NB4 (cell line): ENCODE results near the gene DDAH1.

Experiments used
- MYC ChIP-seq: IDR thresholded peaks from 2 replicates; pipeline ENCODE4 v1.6.1; 2011; ENCODE audit warnings: low read depth, low read length
- POLR2A ChIP-seq: IDR thresholded peaks from 2 replicates; pipeline ENCODE4 v1.6.1; 2011; ENCODE audit warnings: mild to moderate bottlenecking; ENCODE audit not compliant: insufficient read length; ENCODE audit errors: extremely low read depth
- TF ChIP-seq, protein P1 (sequence below): IDR thresholded peaks from one replicate; pipeline ENCODE4 v1.5.1; 2012; ENCODE audit warnings: low read depth, low read length
- TF ChIP-seq, protein P2 (sequence below): IDR thresholded peaks from 2 replicates; pipeline ENCODE4 v1.6.1; 2011; ENCODE audit warnings: low read depth, low read length

GRCh38 chr1:85464497-85465098 lies 361 bp downstream of the DDAH1 start:
- TF ChIP-seq POLR2A (no peak), MYC (no peak)
- TF ChIP-seq, protein P1, sequence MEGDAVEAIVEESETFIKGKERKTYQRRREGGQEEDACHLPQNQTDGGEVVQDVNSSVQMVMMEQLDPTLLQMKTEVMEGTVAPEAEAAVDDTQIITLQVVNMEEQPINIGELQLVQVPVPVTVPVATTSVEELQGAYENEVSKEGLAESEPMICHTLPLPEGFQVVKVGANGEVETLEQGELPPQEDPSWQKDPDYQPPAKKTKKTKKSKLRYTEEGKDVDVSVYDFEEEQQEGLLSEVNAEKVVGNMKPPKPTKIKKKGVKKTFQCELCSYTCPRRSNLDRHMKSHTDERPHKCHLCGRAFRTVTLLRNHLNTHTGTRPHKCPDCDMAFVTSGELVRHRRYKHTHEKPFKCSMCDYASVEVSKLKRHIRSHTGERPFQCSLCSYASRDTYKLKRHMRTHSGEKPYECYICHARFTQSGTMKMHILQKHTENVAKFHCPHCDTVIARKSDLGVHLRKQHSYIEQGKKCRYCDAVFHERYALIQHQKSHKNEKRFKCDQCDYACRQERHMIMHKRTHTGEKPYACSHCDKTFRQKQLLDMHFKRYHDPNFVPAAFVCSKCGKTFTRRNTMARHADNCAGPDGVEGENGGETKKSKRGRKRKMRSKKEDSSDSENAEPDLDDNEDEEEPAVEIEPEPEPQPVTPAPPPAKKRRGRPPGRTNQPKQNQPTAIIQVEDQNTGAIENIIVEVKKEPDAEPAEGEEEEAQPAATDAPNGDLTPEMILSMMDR: no peak
- TF ChIP-seq, protein P2, sequence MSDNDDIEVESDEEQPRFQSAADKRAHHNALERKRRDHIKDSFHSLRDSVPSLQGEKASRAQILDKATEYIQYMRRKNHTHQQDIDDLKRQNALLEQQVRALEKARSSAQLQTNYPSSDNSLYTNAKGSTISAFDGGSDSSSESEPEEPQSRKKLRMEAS: no peak
